OCI-LY7 (cell line): ENCODE data around the gene MYCT1.

ENCODE experiments used
- EZH2phosphoT487 ChIP-seq: fragments of 200-600 bp; sonication (generic); IDR thresholded peaks from 2 replicates; pipeline ENCODE4 v1.6.1; 2018; ENCODE audit warnings: low read depth, borderline replicate concordance, mild to moderate bottlenecking, mixed run types, antibody characterized with exemption, low read length, moderate library complexity, mixed read lengths
- TF ChIP-seq, protein P1 (sequence below): fragments of 200-600 bp; sonication (generic); conservative IDR thresholded peaks from 2 replicates; pipeline ENCODE4 v1.5.1; 2014; ENCODE audit warnings: mild to moderate bottlenecking, antibody characterized with exemption, low read length, moderate library complexity, mixed read lengths

DNA sequence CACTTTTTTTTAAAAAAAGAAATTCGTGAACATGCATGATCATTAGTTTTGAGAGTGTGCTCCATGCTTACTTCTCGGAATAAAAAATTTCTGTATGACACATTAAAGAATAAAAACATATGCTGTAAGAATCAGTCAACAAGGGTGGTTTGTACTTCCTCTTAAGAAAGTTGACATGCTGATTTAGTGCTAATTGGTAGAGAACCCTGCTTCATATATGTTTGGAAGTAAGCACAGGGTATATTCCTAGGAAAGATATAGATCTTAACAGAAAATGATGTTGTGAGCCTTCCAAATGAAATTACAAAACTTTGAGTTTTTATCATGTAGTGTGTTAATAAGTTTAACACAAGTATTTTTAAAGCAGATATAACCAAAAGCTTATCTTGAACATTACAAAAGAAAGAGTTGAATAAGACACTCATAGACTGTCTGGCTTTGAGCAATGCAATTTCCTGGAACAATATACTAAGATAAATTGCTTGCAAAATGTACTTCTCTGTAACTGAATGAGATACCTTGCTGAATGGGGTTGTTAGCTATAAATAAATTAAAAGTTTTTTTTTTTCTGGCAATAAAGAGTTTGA is 39.1 kb downstream of the MYCT1 start:
- TF ChIP-seq, protein P1, sequence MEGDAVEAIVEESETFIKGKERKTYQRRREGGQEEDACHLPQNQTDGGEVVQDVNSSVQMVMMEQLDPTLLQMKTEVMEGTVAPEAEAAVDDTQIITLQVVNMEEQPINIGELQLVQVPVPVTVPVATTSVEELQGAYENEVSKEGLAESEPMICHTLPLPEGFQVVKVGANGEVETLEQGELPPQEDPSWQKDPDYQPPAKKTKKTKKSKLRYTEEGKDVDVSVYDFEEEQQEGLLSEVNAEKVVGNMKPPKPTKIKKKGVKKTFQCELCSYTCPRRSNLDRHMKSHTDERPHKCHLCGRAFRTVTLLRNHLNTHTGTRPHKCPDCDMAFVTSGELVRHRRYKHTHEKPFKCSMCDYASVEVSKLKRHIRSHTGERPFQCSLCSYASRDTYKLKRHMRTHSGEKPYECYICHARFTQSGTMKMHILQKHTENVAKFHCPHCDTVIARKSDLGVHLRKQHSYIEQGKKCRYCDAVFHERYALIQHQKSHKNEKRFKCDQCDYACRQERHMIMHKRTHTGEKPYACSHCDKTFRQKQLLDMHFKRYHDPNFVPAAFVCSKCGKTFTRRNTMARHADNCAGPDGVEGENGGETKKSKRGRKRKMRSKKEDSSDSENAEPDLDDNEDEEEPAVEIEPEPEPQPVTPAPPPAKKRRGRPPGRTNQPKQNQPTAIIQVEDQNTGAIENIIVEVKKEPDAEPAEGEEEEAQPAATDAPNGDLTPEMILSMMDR: no peak
- no peak for TF ChIP-seq EZH2phosphoT487
